Neuronal stem cell (in vitro differentiated cells): ENCODE results near the gene ZNF785.

Source experiments
- DNase-seq: peaks from one replicate; pipeline ENCODE4 v3.0.0-alpha.2; 2013; ENCODE audit warnings: low spot score
- H2AFZ ChIP-seq: one replicate; pipeline ENCODE4 v1.6.1; 2013; ENCODE audit warnings: mild to moderate bottlenecking, low read length, inconsistent platforms
- H2AK5ac ChIP-seq: 2 replicates; pipeline ENCODE4 v1.6.1; 2013; ENCODE audit warnings: low read depth, mild to moderate bottlenecking, inconsistent platforms, low read length, moderate library complexity, mixed read lengths
- H2BK120ac ChIP-seq: 2 replicates; pipeline ENCODE4 v1.6.1; 2013; ENCODE audit warnings: low read depth, mild to moderate bottlenecking, inconsistent platforms, low read length, moderate library complexity, mixed read lengths
- H2BK12ac ChIP-seq: one replicate; pipeline ENCODE4 v1.6.1; 2013; ENCODE audit warnings: low read length, inconsistent platforms
- H2BK15ac ChIP-seq: 2 replicates; pipeline ENCODE4 v1.6.1; 2013; ENCODE audit warnings: mild to moderate bottlenecking, low read length, inconsistent platforms, mixed read lengths
- H2BK5ac ChIP-seq: one replicate; pipeline ENCODE4 v1.6.1; 2013; ENCODE audit warnings: inconsistent platforms, mild to moderate bottlenecking, low read length, moderate library complexity
- H3K14ac ChIP-seq: one replicate; pipeline ENCODE4 v1.6.1; 2013; ENCODE audit warnings: low read length, inconsistent platforms
- H3K18ac ChIP-seq: 2 replicates; pipeline ENCODE4 v1.6.1; 2013; ENCODE audit warnings: low read length, inconsistent platforms
- H3K23ac ChIP-seq: 2 replicates; pipeline ENCODE4 v1.6.1; 2013; ENCODE audit warnings: low read depth, mild to moderate bottlenecking, mixed read lengths, low read length, inconsistent platforms; ENCODE audit not compliant: poor library complexity
- H3K27ac ChIP-seq: replicated peaks from 3 replicates; pipeline ENCODE4 v1.5.1; 2013; ENCODE audit warnings: low read length, inconsistent platforms
- H3K27me3 ChIP-seq, 3 experiments: 2 replicates each; pipeline ENCODE4 v1.6.1; 2013; ENCODE audit warnings: low read length in 3 of 3, mild to moderate bottlenecking in 2 of 3, inconsistent platforms in 1 of 3, low read depth in 1 of 3, mixed read lengths in 1 of 3, moderate library complexity in 1 of 3; ENCODE audit not compliant: control insufficient read depth in 3 of 3, insufficient read depth in 3 of 3
- H3K36me3 ChIP-seq, 2 donors: replicated peaks in 1 of 2; 2 replicates each; pipeline ENCODE4 v1.6.1; 2013; ENCODE audit warnings: low read length in 2 of 2; ENCODE audit not compliant: control insufficient read depth in 2 of 2, insufficient read depth in 2 of 2
- H3K4ac ChIP-seq: 2 replicates; pipeline ENCODE4 v1.6.1; 2013; ENCODE audit warnings: inconsistent platforms, mild to moderate bottlenecking, low read length, moderate library complexity
- H3K4me1 ChIP-seq, 2 donors: 1 replicate in 1 of 2; 2 replicates in 1 of 2; pipeline ENCODE4 v1.6.1; 2013; ENCODE audit warnings: low read length in 2 of 2, low read depth in 1 of 2; ENCODE audit not compliant: control insufficient read depth in 2 of 2, insufficient read depth in 1 of 2
- H3K4me2 ChIP-seq: one replicate; pipeline ENCODE4 v1.6.1; 2013; ENCODE audit warnings: mild to moderate bottlenecking, low read length, inconsistent platforms; ENCODE audit not compliant: insufficient read depth, poor library complexity, severe bottlenecking
- H3K4me3 ChIP-seq, 2 donors: 2 replicates each; pipeline ENCODE4 v1.5.1; 2013; ENCODE audit warnings: low read length in 2 of 2, mild to moderate bottlenecking in 2 of 2, inconsistent platforms in 1 of 2, moderate library complexity in 1 of 2
- H3K79me1 ChIP-seq: one replicate; pipeline ENCODE4 v1.6.1; 2013; ENCODE audit warnings: low read depth, mild to moderate bottlenecking, inconsistent platforms, low read length, moderate library complexity
- H3K9ac ChIP-seq: one replicate; pipeline ENCODE4 v1.6.1; 2013; ENCODE audit warnings: mild to moderate bottlenecking, low read depth, low read length, inconsistent platforms; ENCODE audit not compliant: poor library complexity
- H3K9me3 ChIP-seq, 2 donors: replicated peaks in 1 of 2; 2 replicates each; pipeline versions ENCODE3 to v1.6.1; 2013; ENCODE audit warnings: low read length in 2 of 2, mild to moderate bottlenecking in 2 of 2, inconsistent platforms in 1 of 2, low read depth in 1 of 2, mixed read lengths in 1 of 2, moderate library complexity in 1 of 2; ENCODE audit not compliant: control insufficient read depth in 2 of 2, insufficient read depth in 1 of 2
- H4K8ac ChIP-seq: one replicate; pipeline ENCODE4 v1.6.1; 2013; ENCODE audit warnings: low read depth, mild to moderate bottlenecking, inconsistent platforms, low read length, moderate library complexity
- H4K91ac ChIP-seq: one replicate; pipeline ENCODE4 v1.6.1; 2013; ENCODE audit warnings: low read length, low read depth, mild to moderate bottlenecking, inconsistent platforms; ENCODE audit not compliant: poor library complexity
- WGBS, 2 donors: extraction: QIAGEN DNeasy Blood & Tissue Kit; methylation state at CpG; one replicate each; pipeline ENCODE4 v1.1.7; 2013; ENCODE audit warnings: missing lambda C conversion rate in 2 of 2, mixed read lengths in 1 of 2; ENCODE audit not compliant: insufficient read length in 2 of 2, insufficient replicate concordance in 1 of 2; ENCODE audit errors: extremely low coverage in 2 of 2; 5-methylcytosine and 5-hydroxymethylcytosine counted together

ZNF785 gene

DNA sequence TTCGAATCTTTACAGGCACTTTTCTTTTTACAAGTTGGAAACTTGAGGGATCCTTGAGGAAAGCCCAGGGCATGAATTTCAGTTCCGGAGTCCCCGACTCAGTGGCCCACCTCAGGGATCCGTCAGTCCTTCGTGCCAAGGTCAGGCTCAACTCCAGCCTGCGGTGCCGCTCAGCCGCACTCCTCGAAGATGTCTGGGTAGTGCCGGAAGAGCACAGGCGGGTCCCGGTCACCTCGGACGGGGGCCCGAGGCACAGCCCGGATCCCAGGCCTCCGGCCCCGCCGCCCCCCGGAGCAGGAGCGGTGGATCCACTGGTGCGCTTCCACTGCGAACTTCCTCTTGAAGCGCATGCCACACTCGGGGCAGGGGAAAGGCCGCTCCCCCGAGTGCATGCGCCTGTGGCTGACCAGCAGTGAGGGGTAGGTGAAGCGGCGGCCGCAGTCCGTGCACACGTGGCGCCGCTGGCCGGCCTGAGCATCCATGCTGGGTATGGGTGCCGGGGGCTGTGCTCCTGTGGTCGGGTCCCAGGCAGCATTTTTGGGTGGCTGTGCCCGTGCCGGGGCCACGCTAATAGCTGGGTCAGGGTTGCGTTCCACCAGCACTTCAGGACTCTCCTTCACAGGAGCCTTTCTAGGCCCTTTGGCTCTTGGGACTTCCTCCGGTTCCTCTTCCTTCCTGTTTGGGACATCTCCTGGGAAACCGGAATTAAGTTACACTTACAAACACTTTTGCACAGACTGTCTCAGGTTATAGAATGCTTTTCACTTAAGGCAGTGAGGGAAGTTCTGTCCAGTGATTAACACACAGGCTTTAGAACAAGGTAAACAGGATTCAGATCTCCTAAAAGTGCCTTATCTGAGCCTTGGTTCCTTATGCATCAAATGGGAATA is 15.5 kb downstream of the ZNF785 start:
- H2BK120ac ChIP-seq = no peak overlapping the region
- peak overlapping the region; percentile 25 for H3K9ac ChIP-seq
- peaks cover 0 to 4% of the 10 kb centered on the region in 2 donors for H3K9me3 ChIP-seq
- H3K4me3 ChIP-seq = peak overlapping the region in 1 of 2 donors; percentile 94
- H4K8ac ChIP-seq = no peak overlapping the region
- H2BK15ac ChIP-seq = no peak overlapping the region
- no peak overlapping the region for H2BK12ac ChIP-seq
- H4K91ac ChIP-seq = no peak overlapping the region
- no CpG with 5 or more reads among the region's 44 CpGs for WGBS, 2 donors
- H3K4ac ChIP-seq = no peak overlapping the region
- H3K14ac ChIP-seq = no peak overlapping the region
- H3K36me3 ChIP-seq = peaks cover 0 to 7% of the 10 kb centered on the region in 2 donors
- peak overlapping the region; percentile 90 for H3K23ac ChIP-seq
- no peaks in the 10 kb centered on the region for H3K27me3 ChIP-seq
- H3K79me1 ChIP-seq = peaks cover 5% of the 10 kb centered on the region
- H3K4me2 ChIP-seq = no peak overlapping the region
- no peak overlapping the region for H3K27ac ChIP-seq
- H2BK5ac ChIP-seq = no peak overlapping the region
- peaks cover 0 to 4% of the 10 kb centered on the region in 2 donors for H3K4me1 ChIP-seq
- H3K18ac ChIP-seq = peak overlapping the region; percentile 70
- no peak for DNase-seq
- peak overlapping the region; percentile 98 for H2AK5ac ChIP-seq
- no peak overlapping the region for H2AFZ ChIP-seq

DNA sequence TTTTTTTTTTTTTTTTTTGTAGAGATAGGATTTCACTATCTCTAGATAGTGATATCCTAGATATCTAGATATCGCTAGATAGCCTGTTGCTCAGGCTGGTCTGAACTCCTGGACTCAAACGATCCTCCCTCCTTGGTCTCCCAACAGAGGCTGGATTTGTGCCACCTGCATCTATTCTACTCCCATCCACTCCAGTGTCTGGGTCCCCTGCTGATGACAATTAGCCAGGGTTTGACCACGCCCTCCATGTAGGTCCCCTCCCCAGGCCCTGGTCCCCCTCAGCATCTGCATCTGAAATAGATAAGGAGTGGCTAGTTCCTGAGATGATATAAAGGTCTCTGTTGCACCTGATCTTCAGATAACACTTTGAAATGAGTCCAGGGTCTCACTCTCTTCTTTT is 16.2 kb downstream of the ZNF785 start:
- no peaks in the 10 kb centered on the region for H3K27me3 ChIP-seq
- no peak overlapping the region for H2BK120ac ChIP-seq
- H3K4ac ChIP-seq = no peak overlapping the region
- H2AFZ ChIP-seq = no peak overlapping the region
- H3K4me3 ChIP-seq = no peak overlapping the region
- no peak overlapping the region for H2AK5ac ChIP-seq
- H3K4me1 ChIP-seq = peaks cover 0 to 4% of the 10 kb centered on the region in 2 donors
- WGBS, 2 donors = no CpG with 5 or more reads among the region's 3 CpGs
- H3K79me1 ChIP-seq = peaks cover 5% of the 10 kb centered on the region
- no peak overlapping the region for H3K23ac ChIP-seq
- H2BK12ac ChIP-seq = no peak overlapping the region
- H2BK15ac ChIP-seq = no peak overlapping the region
- no peak overlapping the region for H2BK5ac ChIP-seq
- no peak overlapping the region for H3K4me2 ChIP-seq
- peaks cover 0 to 4% of the 10 kb centered on the region in 2 donors for H3K9me3 ChIP-seq
- peaks cover 0 to 7% of the 10 kb centered on the region in 2 donors for H3K36me3 ChIP-seq
- no peak for DNase-seq
- no peak overlapping the region for H3K9ac ChIP-seq
- H4K8ac ChIP-seq = no peak overlapping the region
- no peak overlapping the region for H3K14ac ChIP-seq
- H3K18ac ChIP-seq = no peak overlapping the region
- no peak overlapping the region for H4K91ac ChIP-seq
- no peak overlapping the region for H3K27ac ChIP-seq

DNA sequence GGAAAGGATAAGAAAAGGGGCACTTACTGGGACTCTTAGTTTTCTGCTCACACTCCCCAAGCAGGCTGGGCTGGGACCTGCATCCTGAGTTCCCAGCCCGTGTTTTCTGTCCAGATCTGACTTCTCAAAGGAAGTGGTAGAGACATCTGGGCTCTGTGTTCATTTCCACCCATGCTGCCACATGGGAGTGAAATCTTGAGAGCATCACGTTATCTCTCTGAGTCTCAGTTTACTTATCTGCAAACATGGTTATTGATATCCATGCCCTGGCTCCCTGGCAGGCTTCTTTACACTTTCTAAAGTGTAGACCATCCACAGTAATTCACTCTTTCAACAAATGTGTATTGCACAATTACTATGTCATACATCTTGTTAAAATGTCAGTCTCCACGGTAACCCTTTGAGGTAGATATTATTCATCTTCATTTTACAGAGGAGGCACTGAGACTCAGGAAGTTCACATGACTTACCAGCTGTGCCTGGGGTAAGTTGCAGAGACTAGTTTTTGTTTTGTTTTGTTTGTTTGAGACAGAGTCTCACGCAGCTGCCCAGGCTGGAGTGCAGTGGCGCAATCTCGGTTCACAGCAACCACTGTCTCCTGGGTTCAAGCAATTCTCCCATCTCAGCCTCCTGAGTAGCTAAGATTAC is 17.4 kb downstream of the ZNF785 start:
- H3K27ac ChIP-seq = no peak overlapping the region

More for the DNA sequence above, 17.4 kb downstream of the ZNF785 start:
- H3K14ac ChIP-seq = no peak overlapping the region
- peaks cover 0 to 4% of the 10 kb centered on the region in 2 donors for H3K9me3 ChIP-seq
- H3K4ac ChIP-seq = no peak overlapping the region
- no peak overlapping the region for H2AFZ ChIP-seq
- H2AK5ac ChIP-seq = no peak overlapping the region
- no peaks in the 10 kb centered on the region for H3K27me3 ChIP-seq
- no peak overlapping the region for H2BK120ac ChIP-seq
- H3K4me3 ChIP-seq = no peak overlapping the region
- H2BK12ac ChIP-seq = no peak overlapping the region
- no peak overlapping the region for H3K23ac ChIP-seq
- no peak overlapping the region for H4K8ac ChIP-seq
- peaks cover 5% of the 10 kb centered on the region for H3K79me1 ChIP-seq
- peaks cover 0 to 7% of the 10 kb centered on the region in 2 donors for H3K36me3 ChIP-seq
- H2BK5ac ChIP-seq = no peak overlapping the region
- H3K4me2 ChIP-seq = no peak overlapping the region
- no peak for DNase-seq
- no CpG with 5 or more reads among the region's 6 CpGs for WGBS, 2 donors
- peaks cover 0 to 4% of the 10 kb centered on the region in 2 donors for H3K4me1 ChIP-seq
- no peak overlapping the region for H2BK15ac ChIP-seq
- H3K9ac ChIP-seq = no peak overlapping the region
- H3K18ac ChIP-seq = no peak overlapping the region
- no peak overlapping the region for H4K91ac ChIP-seq
